ENCODE results near the gene DDX10. TPM values are rescaled to one million over a fixed set of nuclear protein-coding genes. Genes with fewer than 3 reads are reported as not detected.

DDX10 gene
- total RNA-seq, 1 experiment from 2014 or later = 48.3 TPM

DNA sequence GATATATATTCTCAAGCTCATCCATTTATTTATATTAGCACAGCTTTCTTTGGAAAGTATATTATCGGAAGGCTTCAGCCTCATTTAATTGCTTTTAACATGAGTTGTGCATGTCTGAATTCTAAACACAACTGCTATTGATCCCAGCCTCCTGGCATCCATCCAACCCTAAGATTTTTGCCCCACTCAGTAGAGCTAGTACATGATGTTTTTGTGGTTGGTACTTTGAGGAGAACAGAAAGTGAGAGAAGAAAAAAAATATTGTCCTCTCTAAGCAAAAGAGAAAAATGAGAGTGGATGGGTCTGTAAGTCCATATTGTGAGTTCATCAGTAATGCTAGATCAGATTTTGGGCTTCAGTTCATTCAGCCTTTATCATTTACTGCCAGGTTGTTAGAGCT is 198.7 kb downstream of the DDX10 start:
- Histone ChIP-seq H3K4ac (ENCODE audit: low read depth, low read length) (no peak overlapping the region), H3K23ac (ENCODE audit: insufficient read length, low read depth, low read length) (no peak overlapping the region), H2BK20ac (ENCODE audit: low read depth, low read length, poor library complexity, severe bottlenecking) (no peak overlapping the region), H3K79me2 (ENCODE audit: insufficient read depth, low read length) (no peaks in the 10 kb centered on the region), H3K18ac (ENCODE audit: insufficient read length, low read depth, low read length) (no peak overlapping the region), H4K5ac (ENCODE audit: insufficient read length, low read depth, low read length) (no peak overlapping the region), H3K4me1 (ENCODE audit: insufficient read depth, low read length) (no peaks in the 10 kb centered on the region), H3K56ac (ENCODE audit: insufficient read length, low read depth, low read length) (no peak overlapping the region), H4K20me1 (ENCODE audit: control insufficient read depth, insufficient read depth, insufficient read length) (no peaks in the 10 kb centered on the region), H3T11ph (ENCODE audit: low read length) (no peak overlapping the region), H3K79me1 (ENCODE audit: insufficient read depth, low read depth, low read length, poor library complexity, severe bottlenecking) (no peaks in the 10 kb centered on the region), H2AK5ac (ENCODE audit: insufficient read length, low read length) (no peak overlapping the region), H3K4me2 (ENCODE audit: insufficient read depth, insufficient read length, low read length) (no peak overlapping the region), H3K27ac (ENCODE audit: insufficient read length, low read depth, low read length) (no peak overlapping the region), H2BK15ac (ENCODE audit: low read depth, low read length) (no peak overlapping the region), H4K8ac (replicated peaks; ENCODE audit: insufficient read length, low read depth, low read length) (no peak overlapping the region), H2BK5ac (ENCODE audit: insufficient read length, low read length) (no peak overlapping the region), H3K23me2 (ENCODE audit: insufficient read length, low read depth, low read length, poor library complexity, severe bottlenecking) (no peaks in the 10 kb centered on the region), H3K14ac (ENCODE audit: insufficient read depth, low read length) (no peak overlapping the region), H4K91ac (ENCODE audit: insufficient read length, low read depth, low read length) (no peak overlapping the region), H2AFZ (ENCODE audit: low read length) (no peak overlapping the region), H2BK120ac (ENCODE audit: low read depth, low read length, poor library complexity, severe bottlenecking) (no peak overlapping the region), H3K9ac (ENCODE audit: extremely low read depth, insufficient read length, low read length) (no peak overlapping the region), H3K27me3 (ENCODE audit: insufficient read depth, low read length) (no peaks in the 10 kb centered on the region), H2BK12ac (ENCODE audit: insufficient read length, low read depth, low read length) (no peak overlapping the region), H3K9me3 (ENCODE audit: control insufficient read depth, low read depth, low read length) (no peaks in the 10 kb centered on the region)
- Mint-ChIP-seq H3K9me3 (no peaks in the 10 kb centered on the region), H3K27me3 (ENCODE audit: low read depth) (no peaks in the 10 kb centered on the region), H3K4me3 (no peak overlapping the region), H3K36me3 (ENCODE audit: insufficient read depth in 1 of 3, low read depth in 3 of 3) (no peaks in the 10 kb centered on the region), H3K4me1 (peaks cover 9 to 12% of the 10 kb centered on the region in 2 experiments), H3K27ac (no peak overlapping the region)
- no peak for DNase-seq
- WGBS (ENCODE audit: extremely low coverage, insufficient read length, low lambda C conversion rate) = no CpG with 5 or more reads among the region's 1 CpG
- TF ChIP-seq, protein P1, sequence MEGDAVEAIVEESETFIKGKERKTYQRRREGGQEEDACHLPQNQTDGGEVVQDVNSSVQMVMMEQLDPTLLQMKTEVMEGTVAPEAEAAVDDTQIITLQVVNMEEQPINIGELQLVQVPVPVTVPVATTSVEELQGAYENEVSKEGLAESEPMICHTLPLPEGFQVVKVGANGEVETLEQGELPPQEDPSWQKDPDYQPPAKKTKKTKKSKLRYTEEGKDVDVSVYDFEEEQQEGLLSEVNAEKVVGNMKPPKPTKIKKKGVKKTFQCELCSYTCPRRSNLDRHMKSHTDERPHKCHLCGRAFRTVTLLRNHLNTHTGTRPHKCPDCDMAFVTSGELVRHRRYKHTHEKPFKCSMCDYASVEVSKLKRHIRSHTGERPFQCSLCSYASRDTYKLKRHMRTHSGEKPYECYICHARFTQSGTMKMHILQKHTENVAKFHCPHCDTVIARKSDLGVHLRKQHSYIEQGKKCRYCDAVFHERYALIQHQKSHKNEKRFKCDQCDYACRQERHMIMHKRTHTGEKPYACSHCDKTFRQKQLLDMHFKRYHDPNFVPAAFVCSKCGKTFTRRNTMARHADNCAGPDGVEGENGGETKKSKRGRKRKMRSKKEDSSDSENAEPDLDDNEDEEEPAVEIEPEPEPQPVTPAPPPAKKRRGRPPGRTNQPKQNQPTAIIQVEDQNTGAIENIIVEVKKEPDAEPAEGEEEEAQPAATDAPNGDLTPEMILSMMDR (conservative IDR thresholded peaks at IDR 0.05) = no peak
